ENCODE measurements around the gene ZCCHC7.
A peak's percentile ranks its signal among the peaks of the same experiment; 100 is the strongest.
"Not testable (repeated sequence)": the region's sequence is repeated elsewhere in the genome, so short reads cannot be mapped to it uniquely, and the experiment has no call there.

Gene ZCCHC7

GRCh38 chr9:37104183-37104889 is 16.0 kb upstream of the ZCCHC7 start:
- DNase-seq (ENCODE audit: low read depth in 1 of 2, low spot score in 1 of 2) = peak in 1 of 2 experiments; percentile 7
- no peaks in the 10 kb centered on the region for H3K27me3 ChIP-seq (ENCODE audit: insufficient read depth, poor library complexity, severe bottlenecking)
- no peak overlapping the region for H3K4me3 ChIP-seq (replicated peaks; ENCODE audit: insufficient read depth, low read length)
- TF ChIP-seq POLR2AphosphoS5 (IDR thresholded peaks at IDR 0.05; ENCODE audit: low read depth) = no peak
- no peak for TF ChIP-seq GABPA (IDR thresholded peaks at IDR 0.05; ENCODE audit: low read depth)
- no peak for TF ChIP-seq REST (IDR thresholded peaks at IDR 0.05; ENCODE audit: insufficient replicate concordance, low read depth)
- TF ChIP-seq CTCF (IDR thresholded peaks at IDR 0.05; ENCODE audit: insufficient read depth, low read length) = no peak
- no peak for TF ChIP-seq SPI1 (IDR thresholded peaks at IDR 0.05; ENCODE audit: borderline replicate concordance, low read depth)
- no peak overlapping the region for H3K27ac ChIP-seq (replicated peaks)

- no peak for DNase-seq (ENCODE audit: low read depth in 1 of 2, low spot score in 1 of 2)
- Histone ChIP-seq H3K27me3 (ENCODE audit: insufficient read depth, poor library complexity, severe bottlenecking) (no peaks in the 10 kb centered on the region), H3K27ac (replicated peaks) (no peak overlapping the region), H3K4me3 (replicated peaks; ENCODE audit: insufficient read depth, low read length) (no peak overlapping the region)
- TF ChIP-seq REST (IDR thresholded peaks at IDR 0.05; ENCODE audit: insufficient replicate concordance, low read depth) (no peak), POLR2AphosphoS5 (IDR thresholded peaks at IDR 0.05; ENCODE audit: low read depth) (no peak), CTCF (IDR thresholded peaks at IDR 0.05; ENCODE audit: insufficient read depth, low read length) (no peak), SPI1 (IDR thresholded peaks at IDR 0.05; ENCODE audit: borderline replicate concordance, low read depth) (no peak), GABPA (IDR thresholded peaks at IDR 0.05; ENCODE audit: low read depth) (no peak)
Measured at GRCh38 chr9:37105234-37105633, 15.1 kb upstream of the ZCCHC7 start.

GRCh38 chr9:37107701-37108100 is 12.7 kb upstream of the ZCCHC7 start:
- no peak overlapping the region for H3K27ac ChIP-seq (replicated peaks)
- DNase-seq (ENCODE audit: low read depth in 1 of 2, low spot score in 1 of 2) = no peak
- no peaks in the 10 kb centered on the region for H3K27me3 ChIP-seq (ENCODE audit: insufficient read depth, poor library complexity, severe bottlenecking)
- TF ChIP-seq SPI1 (IDR thresholded peaks at IDR 0.05; ENCODE audit: borderline replicate concordance, low read depth) (no peak), REST (IDR thresholded peaks at IDR 0.05; ENCODE audit: insufficient replicate concordance, low read depth) (no peak), GABPA (IDR thresholded peaks at IDR 0.05; ENCODE audit: low read depth) (no peak), POLR2AphosphoS5 (IDR thresholded peaks at IDR 0.05; ENCODE audit: low read depth) (no peak), CTCF (IDR thresholded peaks at IDR 0.05; ENCODE audit: insufficient read depth, low read length) (no peak)
- H3K4me3 ChIP-seq (replicated peaks; ENCODE audit: insufficient read depth, low read length) = no peak overlapping the region

- not testable (repeated sequence) for H3K27ac ChIP-seq (replicated peaks)
Measured at GRCh38 chr9:37114442-37114841, 5.9 kb upstream of the ZCCHC7 start.

More at GRCh38 chr9:37114442-37114841, 5.9 kb upstream of the ZCCHC7 start:
- not testable (repeated sequence) for H3K27me3 ChIP-seq (ENCODE audit: insufficient read depth, poor library complexity, severe bottlenecking); H3K4me3 ChIP-seq (replicated peaks; ENCODE audit: insufficient read depth, low read length); DNase-seq (ENCODE audit: low read depth in 1 of 2, low spot score in 1 of 2)

Measured in HL-60 (cell line).